HG03064 (cell line): Measurements from ENCODE around the gene GLB1L3.
"Not testable (repeated sequence)": the region's sequence is repeated elsewhere in the genome, so short reads cannot be mapped to it uniquely, and the experiment has no call there.

Experiments used
- ATAC-seq: cut with Tn5 transposase; IDR thresholded peaks from one replicate; pipeline ENCODE4 v1.9.1; 2021; ENCODE audit warnings: low read depth; ENCODE audit not compliant: unreplicated experiment

The GLB1L3 gene

GRCh38 chr11:134273317-134273712 is 2.9 kb upstream of the GLB1L3 start:
- no peak for ATAC-seq

GRCh38 chr11:134275188-134275533 is 1.0 kb upstream of the GLB1L3 start:
- no peak for ATAC-seq

- no peak for ATAC-seq
Measured at GRCh38 chr11:134276396-134277182, 410 bp downstream of the GLB1L3 start.

GRCh38 chr11:134277183-134278001 is 1.2 kb downstream of the GLB1L3 start:
- no peak for ATAC-seq

- no peak for ATAC-seq
Measured at GRCh38 chr11:134278356-134278755, 2.2 kb downstream of the GLB1L3 start.

GRCh38 chr11:134281635-134282034 is 5.5 kb downstream of the GLB1L3 start:
- not testable (repeated sequence) for ATAC-seq

- ATAC-seq = no peak
Measured at GRCh38 chr11:134282121-134283045, 6.2 kb downstream of the GLB1L3 start.

- ATAC-seq = no peak
Measured at GRCh38 chr11:134283461-134284230, 7.5 kb downstream of the GLB1L3 start.

GRCh38 chr11:134284349-134284748 is 8.2 kb downstream of the GLB1L3 start:
- not testable (repeated sequence) for ATAC-seq

GRCh38 chr11:134287561-134287960 is 11.4 kb downstream of the GLB1L3 start:
- no peak for ATAC-seq

- no peak for ATAC-seq
Measured at GRCh38 chr11:134288486-134288885, 12.3 kb downstream of the GLB1L3 start.

GRCh38 chr11:134289167-134289566 is 13.0 kb downstream of the GLB1L3 start:
- ATAC-seq = no peak

GRCh38 chr11:134289789-134290188 is 13.6 kb downstream of the GLB1L3 start:
- ATAC-seq = no peak

- ATAC-seq = no peak
Measured at GRCh38 chr11:134290646-134291045, 14.5 kb downstream of the GLB1L3 start.

- no peak for ATAC-seq
Measured at GRCh38 chr11:134291196-134291595, 15.0 kb downstream of the GLB1L3 start.

- no peak for ATAC-seq
Measured at GRCh38 chr11:134292661-134293060, 16.5 kb downstream of the GLB1L3 start.

GRCh38 chr11:134293119-134294113 is 17.2 kb downstream of the GLB1L3 start:
- ATAC-seq = no peak

GRCh38 chr11:134294664-134295063 is 18.5 kb downstream of the GLB1L3 start:
- ATAC-seq = no peak

- ATAC-seq = no peak
Measured at GRCh38 chr11:134312223-134312622, 36.0 kb downstream of the GLB1L3 start.
